ENCODE results near the gene NOP53.
"Not testable (repeated sequence)": the region's sequence is repeated elsewhere in the genome, so short reads cannot be mapped to it uniquely, and the experiment has no call there.

NOP53 gene

GRCh38 chr19:47797996-47798903 is 52.9 kb downstream of the NOP53 start:
- TF ChIP-seq, protein P1, sequence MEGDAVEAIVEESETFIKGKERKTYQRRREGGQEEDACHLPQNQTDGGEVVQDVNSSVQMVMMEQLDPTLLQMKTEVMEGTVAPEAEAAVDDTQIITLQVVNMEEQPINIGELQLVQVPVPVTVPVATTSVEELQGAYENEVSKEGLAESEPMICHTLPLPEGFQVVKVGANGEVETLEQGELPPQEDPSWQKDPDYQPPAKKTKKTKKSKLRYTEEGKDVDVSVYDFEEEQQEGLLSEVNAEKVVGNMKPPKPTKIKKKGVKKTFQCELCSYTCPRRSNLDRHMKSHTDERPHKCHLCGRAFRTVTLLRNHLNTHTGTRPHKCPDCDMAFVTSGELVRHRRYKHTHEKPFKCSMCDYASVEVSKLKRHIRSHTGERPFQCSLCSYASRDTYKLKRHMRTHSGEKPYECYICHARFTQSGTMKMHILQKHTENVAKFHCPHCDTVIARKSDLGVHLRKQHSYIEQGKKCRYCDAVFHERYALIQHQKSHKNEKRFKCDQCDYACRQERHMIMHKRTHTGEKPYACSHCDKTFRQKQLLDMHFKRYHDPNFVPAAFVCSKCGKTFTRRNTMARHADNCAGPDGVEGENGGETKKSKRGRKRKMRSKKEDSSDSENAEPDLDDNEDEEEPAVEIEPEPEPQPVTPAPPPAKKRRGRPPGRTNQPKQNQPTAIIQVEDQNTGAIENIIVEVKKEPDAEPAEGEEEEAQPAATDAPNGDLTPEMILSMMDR (conservative IDR thresholded peaks at IDR 0.05; ENCODE audit: control insufficient read depth, insufficient read depth, low read depth, low read length) = no peak
- no peak overlapping the region for H3K4me3 ChIP-seq (ENCODE audit: control insufficient read depth, low read depth, low read length)
- no peak for DNase-seq (ENCODE audit: low read depth)

DNA sequence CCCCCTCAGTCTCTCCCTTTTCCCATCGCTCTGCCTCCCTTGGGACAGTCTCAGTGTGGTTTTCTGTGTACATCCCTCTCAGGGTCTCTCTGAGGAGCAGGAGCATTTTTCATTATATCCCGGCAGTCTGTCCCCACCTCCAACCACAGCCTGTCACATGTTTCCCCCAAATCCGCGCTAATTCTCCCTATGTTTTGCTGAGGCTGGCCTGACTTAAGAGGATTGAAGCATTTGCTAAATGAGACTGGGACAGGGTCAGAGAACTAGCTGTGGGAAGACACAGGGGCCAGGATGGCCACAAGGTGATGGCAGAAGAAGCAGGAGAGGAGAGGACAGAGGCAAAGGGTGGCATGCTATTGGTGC is 53.5 kb downstream of the NOP53 start:
- H3K4me3 ChIP-seq (ENCODE audit: control insufficient read depth, low read depth, low read length) = no peak overlapping the region
- TF ChIP-seq, protein P1 (conservative IDR thresholded peaks at IDR 0.05; ENCODE audit: control insufficient read depth, insufficient read depth, low read depth, low read length) = no peak
- no peak for DNase-seq (ENCODE audit: low read depth)

DNA sequence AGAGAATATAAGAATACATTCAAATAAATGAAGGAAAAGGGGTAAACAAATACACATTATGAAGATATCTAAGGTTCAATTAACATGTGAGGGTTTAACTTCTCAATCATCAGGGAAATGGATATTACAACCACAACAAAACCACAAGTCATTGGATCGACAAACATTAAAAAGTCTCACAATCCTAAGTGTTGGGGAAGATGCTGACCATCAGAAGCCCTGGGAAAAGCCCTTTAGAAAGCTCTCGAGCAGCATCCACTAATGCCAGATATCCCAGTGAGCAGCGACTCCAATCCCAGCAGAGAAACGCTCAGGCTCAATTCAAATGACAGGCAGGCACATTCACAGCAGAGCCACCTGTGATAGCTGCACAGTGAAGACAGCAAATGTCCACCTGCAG is 55.9 kb downstream of the NOP53 start:
- no peak overlapping the region for H3K4me3 ChIP-seq (ENCODE audit: control insufficient read depth, low read depth, low read length)
- DNase-seq (ENCODE audit: low read depth) = no peak
- TF ChIP-seq, protein P1 (conservative IDR thresholded peaks at IDR 0.05; ENCODE audit: control insufficient read depth, insufficient read depth, low read depth, low read length) = no peak

- no peak for DNase-seq (ENCODE audit: low read depth)
- TF ChIP-seq, protein P1 (conservative IDR thresholded peaks at IDR 0.05; ENCODE audit: control insufficient read depth, insufficient read depth, low read depth, low read length) = no peak
- no peak overlapping the region for H3K4me3 ChIP-seq (ENCODE audit: control insufficient read depth, low read depth, low read length)
Observed at GRCh38 chr19:47802521-47803043, 57.2 kb downstream of the NOP53 start.

- DNase-seq (ENCODE audit: low read depth); H3K4me3 ChIP-seq (ENCODE audit: control insufficient read depth, low read depth, low read length): not testable (repeated sequence)
Observed at GRCh38 chr19:47803148-47803547, 57.8 kb downstream of the NOP53 start.

DNA sequence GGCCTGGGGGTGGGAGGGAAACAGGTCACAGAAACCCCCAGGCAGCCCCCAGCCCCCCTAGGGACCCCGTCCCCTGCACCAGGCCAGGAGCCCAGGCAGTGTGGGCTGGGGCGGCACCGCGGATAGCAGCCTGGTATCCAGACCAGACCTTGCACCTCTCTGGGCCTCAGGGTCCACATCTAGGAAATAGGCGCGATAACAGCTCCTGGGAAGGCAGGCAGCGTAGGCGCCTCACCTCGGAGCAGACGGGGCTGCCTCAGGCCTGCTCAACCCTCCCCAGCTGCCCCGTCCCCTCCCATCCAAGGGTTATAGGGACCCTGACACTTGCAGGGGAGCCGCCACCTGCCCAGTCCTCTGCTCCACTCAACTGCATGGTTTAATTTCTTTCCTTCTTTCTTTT is 58.3 kb downstream of the NOP53 start:
- not testable (repeated sequence) for H3K4me3 ChIP-seq (ENCODE audit: control insufficient read depth, low read depth, low read length); DNase-seq (ENCODE audit: low read depth)

DNA sequence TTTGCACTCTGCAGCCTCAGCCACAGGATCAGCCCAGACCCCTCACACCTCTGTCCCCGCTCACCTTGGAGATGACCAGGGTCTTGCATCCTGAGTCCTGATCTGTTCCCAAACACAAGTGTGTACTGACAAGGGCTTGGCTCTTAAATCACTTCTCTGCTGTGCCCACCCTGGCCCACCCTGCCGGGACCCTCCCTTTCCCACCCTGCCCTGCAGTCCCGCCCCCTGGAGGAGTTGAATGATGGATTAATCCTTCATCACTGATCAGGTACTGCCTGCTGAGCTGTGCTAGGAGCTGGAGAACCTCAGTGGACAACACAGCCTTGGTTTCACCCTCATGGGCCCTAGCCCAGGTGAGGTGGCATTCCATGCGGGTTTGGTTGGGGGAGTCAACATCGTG is 59.1 kb downstream of the NOP53 start, which contains the start of gene TPRX1:
Gene TPRX1 (minus strand): TSS at position 101 of the 400 bp plus-strand sequence. CDS start 12 bp downstream, at position 89.
- not testable (repeated sequence) for DNase-seq (ENCODE audit: low read depth); H3K4me3 ChIP-seq (ENCODE audit: control insufficient read depth, low read depth, low read length)

GRCh38 chr19:47805313-47805712 is 60.0 kb downstream of the NOP53 start:
- DNase-seq (ENCODE audit: low read depth) = no peak
- TF ChIP-seq, protein P1 (conservative IDR thresholded peaks at IDR 0.05; ENCODE audit: control insufficient read depth, insufficient read depth, low read depth, low read length) = no peak
- no peak overlapping the region for H3K4me3 ChIP-seq (ENCODE audit: control insufficient read depth, low read depth, low read length)
